WTC11 (cell line): ENCODE data around the gene PLBD2. TPM values are rescaled to one million over a fixed set of nuclear protein-coding genes. Genes with fewer than 3 reads are reported as not detected.

Source experiments
- ATAC-seq: fragments of 200-7000 bp; cut with Tn5 transposase; 2 replicates; pipeline ENCODE4 v1.10.0; 2021; ENCODE audit warnings: mild to moderate bottlenecking, moderate library complexity
- CTCF ChIA-PET: fragments of 300-600 bp; sonication (Branson Sonifier 250); formaldehyde crosslinking; loops from one replicate; lab custom pipeline; 2021; ENCODE audit warnings: antibody characterized with exemption; lab: Charles Lee
- POLR2A ChIA-PET: fragments of 350-600 bp; sonication (Branson Sonifier 250); formaldehyde crosslinking; loops from one replicate; lab custom pipeline; 2021; ENCODE audit warnings: antibody characterized with exemption; lab: Charles Lee
- DNase-seq: peaks from one replicate; pipeline ENCODE4 v3.0.0; 2021; ENCODE audit warnings: low spot score
- H3K27ac Mint-ChIP-seq: 2 replicates; pipeline ENCODE4 v1.8.0; 2021; ENCODE audit warnings: mixed read lengths
- H3K27me3 Mint-ChIP-seq: 2 replicates; pipeline ENCODE4 v1.8.0; 2021; ENCODE audit warnings: low read depth, mild to moderate bottlenecking, moderate library complexity, mixed read lengths
- H3K36me3 Mint-ChIP-seq: 2 replicates; pipeline ENCODE4 v1.8.0; 2021; ENCODE audit warnings: mixed read lengths
- H3K4me1 Mint-ChIP-seq: 2 replicates; pipeline ENCODE4 v1.8.0; 2022; ENCODE audit warnings: mixed read lengths
- H3K4me3 Mint-ChIP-seq: 2 replicates; pipeline ENCODE4 v1.8.0; 2021; ENCODE audit warnings: mild to moderate bottlenecking, moderate library complexity, mixed read lengths
- H3K9me3 Mint-ChIP-seq: 2 replicates; pipeline ENCODE4 v1.8.0; 2021; ENCODE audit warnings: mixed read lengths
- AFF4 ChIP-seq: sonication (generic); formaldehyde crosslinking; IDR thresholded peaks from 2 replicates; pipeline ENCODE4 v1.8.1; 2023; ENCODE audit warnings: mild to moderate bottlenecking, missing genetic modification reagents, borderline replicate concordance
- ATF1 ChIP-seq: sonication (generic); formaldehyde crosslinking; IDR thresholded peaks from 2 replicates; pipeline ENCODE4 v1.8.1; 2023; ENCODE audit warnings: mild to moderate bottlenecking, moderate library complexity, missing genetic modification reagents
- ATF2 ChIP-seq: sonication (generic); formaldehyde crosslinking; IDR thresholded peaks from 2 replicates; pipeline ENCODE4 v1.8.1; 2022; ENCODE audit warnings: low read depth, missing genetic modification reagents, borderline replicate concordance
- ATF6 ChIP-seq: sonication (generic); formaldehyde crosslinking; IDR thresholded peaks from 2 replicates; pipeline ENCODE4 v1.8.1; 2023; ENCODE audit warnings: mild to moderate bottlenecking, missing genetic modification reagents
- E2F1 ChIP-seq: sonication (generic); formaldehyde crosslinking; IDR thresholded peaks from 2 replicates; pipeline ENCODE4 v1.8.0; 2022; ENCODE audit warnings: mild to moderate bottlenecking, missing genetic modification reagents
- ELF4 ChIP-seq: sonication (generic); formaldehyde crosslinking; IDR thresholded peaks from 2 replicates; pipeline ENCODE4 v1.8.1; 2022; ENCODE audit warnings: low read depth, mild to moderate bottlenecking, moderate library complexity, missing genetic modification reagents
- FOXK1 ChIP-seq: sonication (generic); formaldehyde crosslinking; IDR thresholded peaks from 2 replicates; pipeline ENCODE4 v1.8.0; 2022; ENCODE audit warnings: mild to moderate bottlenecking, moderate library complexity, missing genetic modification reagents
- GTF2I ChIP-seq: fragments of 250-450 bp; sonication (Bioruptor Pico); conservative IDR thresholded peaks from 2 replicates; pipeline ENCODE4 v1.4.0; 2021; ENCODE audit warnings: mild to moderate bottlenecking
- HMGA2 ChIP-seq: fragments of 250-450 bp; sonication (Bioruptor Pico); IDR thresholded peaks from 2 replicates; pipeline ENCODE4 v1.4.0; 2021; ENCODE audit warnings: mild to moderate bottlenecking, moderate library complexity
- IRF1 ChIP-seq: sonication (generic); formaldehyde crosslinking; IDR thresholded peaks from 2 replicates; pipeline ENCODE4 v1.8.0; 2023; ENCODE audit warnings: missing genetic modification reagents
- KAT7 ChIP-seq: sonication (generic); formaldehyde crosslinking; IDR thresholded peaks from 2 replicates; pipeline ENCODE4 v1.8.1; 2023; ENCODE audit warnings: missing genetic modification reagents, mild to moderate bottlenecking, borderline replicate concordance
- MAX ChIP-seq: sonication (generic); formaldehyde crosslinking; IDR thresholded peaks from 2 replicates; pipeline ENCODE4 v1.8.0; 2022; ENCODE audit warnings: mild to moderate bottlenecking, missing genetic modification reagents
- NR3C1 ChIP-seq: sonication (generic); formaldehyde crosslinking; conservative IDR thresholded peaks from 2 replicates; pipeline ENCODE4 v1.8.1; 2023; ENCODE audit warnings: low read depth, mild to moderate bottlenecking, missing genetic modification reagents
- SP1 ChIP-seq: sonication (generic); formaldehyde crosslinking; conservative IDR thresholded peaks from 2 replicates; pipeline ENCODE4 v1.8.1; 2022; ENCODE audit warnings: missing genetic modification reagents
- TEAD4 ChIP-seq: sonication (generic); formaldehyde crosslinking; IDR thresholded peaks from 2 replicates; pipeline ENCODE4 v1.8.0; 2022; ENCODE audit warnings: mild to moderate bottlenecking, missing genetic modification reagents
- ZBTB21 ChIP-seq: sonication (generic); formaldehyde crosslinking; IDR thresholded peaks from 2 replicates; pipeline ENCODE4 v1.8.1; 2023; ENCODE audit warnings: mild to moderate bottlenecking, missing genetic modification reagents, borderline replicate concordance
- ZNF219 ChIP-seq: sonication (generic); formaldehyde crosslinking; IDR thresholded peaks from 2 replicates; pipeline ENCODE4 v1.8.0; 2023; ENCODE audit warnings: missing genetic modification reagents, mild to moderate bottlenecking, borderline replicate concordance
- ZNF232 ChIP-seq: sonication (generic); formaldehyde crosslinking; IDR thresholded peaks from 2 replicates; pipeline ENCODE4 v1.8.0; 2022; ENCODE audit warnings: mild to moderate bottlenecking, missing genetic modification reagents
- ZNF396 ChIP-seq: fragments of 250-450 bp; sonication (Bioruptor Pico); IDR thresholded peaks from 2 replicates; pipeline ENCODE4 v1.8.0; 2021; ENCODE audit warnings: mild to moderate bottlenecking, moderate library complexity, borderline replicate concordance
- ZNF512 ChIP-seq: sonication (generic); formaldehyde crosslinking; IDR thresholded peaks from 2 replicates; pipeline ENCODE4 v1.8.1; 2022; ENCODE audit warnings: missing genetic modification reagents, borderline replicate concordance
- total RNA-seq: library from RNA; stranded (reverse); gene quantifications from 3 replicates; pipeline ENCODE4 v1.2.3, GENCODE V29; 2021

Gene PLBD2
- total RNA-seq, 1 experiment from 2014 or later, result 34.8 TPM

GRCh38 chr12:113373440-113373839, 15.1 kb downstream of the PLBD2 start:
- TF ChIP-seq ZBTB21 (CRISPR knock-in tag), result no peak
- no peak for TF ChIP-seq ELF4 (CRISPR knock-in tag)
- no peak for TF ChIP-seq KAT7
- no peak for TF ChIP-seq ZNF232 (CRISPR knock-in tag)
- TF ChIP-seq ATF6, result no peak
- TF ChIP-seq GTF2I (CRISPR knock-in tag), result no peak
- no peak for TF ChIP-seq ATF1
- no peak for TF ChIP-seq FOXK1 (CRISPR knock-in tag)
- TF ChIP-seq AFF4, result no peak
- TF ChIP-seq E2F1 (CRISPR knock-in tag), result no peak
- no peak for TF ChIP-seq NR3C1
- Mint-ChIP-seq H3K4me3 (no peak overlapping the region), H3K27ac (no peak overlapping the region), H3K36me3 (peaks cover 21% of the 10 kb centered on the region), H3K9me3 (no peaks in the 10 kb centered on the region), H3K27me3 (no peaks in the 10 kb centered on the region), H3K4me1 (no peaks in the 10 kb centered on the region)
- ATAC-seq, result no peak
- POLR2A ChIA-PET, result no interaction called here
- DNase-seq, result no peak
- CTCF ChIA-PET, result no interaction called here

GRCh38 chr12:113373969-113374368, 15.6 kb downstream of the PLBD2 start:
- DNase-seq (no peak), ATAC-seq (no peak)
- Mint-ChIP-seq H3K4me1 (no peaks in the 10 kb centered on the region), H3K27ac (no peak overlapping the region), H3K4me3 (no peak overlapping the region), H3K27me3 (no peaks in the 10 kb centered on the region), H3K9me3 (no peaks in the 10 kb centered on the region), H3K36me3 (peaks cover 21% of the 10 kb centered on the region)
- ChIA-PET POLR2A (no interaction called here), CTCF (no interaction called here)
- no peak for TF ChIP-seq MAX
- no peak for TF ChIP-seq TEAD4 (CRISPR knock-in tag)
- TF ChIP-seq GTF2I (CRISPR knock-in tag), result no peak
- TF ChIP-seq HMGA2 (CRISPR knock-in tag), result no peak
- TF ChIP-seq ZNF396 (CRISPR knock-in tag), result no peak
- no peak for TF ChIP-seq ZNF219 (CRISPR knock-in tag)
- no peak for TF ChIP-seq SP1 (CRISPR knock-in tag)
- no peak for TF ChIP-seq IRF1 (CRISPR knock-in tag)
- no peak for TF ChIP-seq ZNF512
- TF ChIP-seq AFF4, result no peak
- no peak for TF ChIP-seq ATF2
- no peak for TF ChIP-seq ZBTB21 (CRISPR knock-in tag)
